Tibial nerve (tissue), 4 donors: Measurements from ENCODE around the gene SPATA46. TPM values are rescaled to one million over a fixed set of nuclear protein-coding genes. Genes with fewer than 3 reads are reported as not detected.

Source experiments
- DNase-seq, 2 donors: peaks; one replicate each; pipeline ENCODE4 v3.0.0-alpha.2; 2019; ENCODE audit warnings: low spot score in 2 of 2
- H3K27ac ChIP-seq, 4 donors: fragments of 200-600 bp; sonication (generic) in 3 of 4; one replicate each; pipeline ENCODE4 v1.5.1; 2017 to 2019; ENCODE audit warnings: mild to moderate bottlenecking in 1 of 4
- H3K27me3 ChIP-seq, 2 donors: fragments of 200-600 bp; sonication (generic) in 1 of 2; one replicate each; pipeline versions ENCODE4 v1.5.1 to v1.6.0; 2017 to 2019
- H3K36me3 ChIP-seq, 3 donors: fragments of 200-600 bp; sonication (generic); one replicate each; pipeline ENCODE4 v1.5.1; 2018 to 2019
- H3K4me1 ChIP-seq, 4 donors: fragments of 200-600 bp; sonication (generic) in 3 of 4; one replicate each; pipeline ENCODE4 v1.5.1; 2017 to 2019
- H3K4me3 ChIP-seq, 4 donors: fragments of 200-600 bp; sonication (generic) in 3 of 4; one replicate each; pipeline ENCODE4 v1.5.1; 2017 to 2019; ENCODE audit warnings: mild to moderate bottlenecking in 1 of 4, moderate library complexity in 1 of 4
- H3K9me3 ChIP-seq, 4 donors: fragments of 200-600 bp; sonication (generic) in 3 of 4; one replicate each; pipeline ENCODE4 v1.5.1; 2017 to 2019
- EP300 ChIP-seq, 2 donors: sonication (generic); formaldehyde crosslinking; IDR thresholded peaks; one replicate each; pipeline ENCODE4 v1.6.1; 2017; ENCODE audit warnings: antibody characterized with exemption in 2 of 2, mild to moderate bottlenecking in 1 of 2
- POLR2A ChIP-seq, 2 donors: fragments of 450-650 bp; IDR thresholded peaks; one replicate each; pipeline ENCODE4 v1.6.1; 2017; ENCODE audit warnings: antibody characterized with exemption in 2 of 2, mild to moderate bottlenecking in 2 of 2, moderate library complexity in 2 of 2
- WGBS, 2 donors: methylation state at CpG; one replicate each; pipeline ENCODE4 v1.1.5; 2018; 5-methylcytosine and 5-hydroxymethylcytosine counted together
- total RNA-seq, 4 donors: library from RNA; depleted of rRNA; stranded (reverse); fragments of >200 nt; gene quantifications; one replicate each; pipeline ENCODE4 v1.1.0, GENCODE V29; 2016
- TF ChIP-seq, protein P1 (sequence below), 5 experiments: fragments of 200-600 bp in 3 of 5; fragments of 450-650 bp in 2 of 5; sonication (generic) in 3 of 5; IDR thresholded peaks; one replicate each; pipeline ENCODE4 v1.5.1; 2016 to 2019; ENCODE audit warnings: antibody characterized with exemption in 5 of 5, mild to moderate bottlenecking in 3 of 5, moderate library complexity in 2 of 5

The SPATA46 gene
- total RNA-seq, 4 donors from 2014 or later, result not detected

DNA sequence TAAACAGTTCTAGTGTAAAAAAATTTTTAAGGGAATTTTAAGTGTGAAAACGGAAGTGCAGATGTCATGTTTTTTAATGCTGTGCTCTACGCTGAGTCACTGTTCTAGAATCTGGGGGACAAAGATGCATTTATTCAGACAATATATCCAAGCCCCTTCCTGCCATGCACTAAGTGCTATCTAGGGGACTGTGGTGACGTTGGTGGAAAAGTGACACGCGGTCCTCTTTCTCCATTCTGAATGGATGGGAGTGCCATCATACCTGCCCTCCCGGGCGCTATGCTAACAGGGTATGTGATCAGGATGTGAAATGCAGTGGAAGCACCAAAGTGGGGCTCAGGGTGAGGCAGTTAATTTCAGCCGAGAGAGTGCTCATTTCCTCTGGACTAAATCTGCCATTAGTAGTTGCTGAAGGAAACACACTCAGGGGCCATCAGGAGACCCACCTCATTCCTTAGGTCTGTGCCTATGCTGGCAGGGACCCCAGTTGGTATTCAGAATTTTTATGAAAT, 11.5 kb upstream of the SPATA46 start:
- H3K9me3 ChIP-seq, result no peaks in the 10 kb centered on the region
- H3K36me3 ChIP-seq, result peaks cover 0 to 13% (median 0%) of the 10 kb centered on the region in 3 donors
- peaks cover 0 to 28% (median 0%) of the 10 kb centered on the region in 4 donors for H3K4me1 ChIP-seq
- TF ChIP-seq, protein P1, sequence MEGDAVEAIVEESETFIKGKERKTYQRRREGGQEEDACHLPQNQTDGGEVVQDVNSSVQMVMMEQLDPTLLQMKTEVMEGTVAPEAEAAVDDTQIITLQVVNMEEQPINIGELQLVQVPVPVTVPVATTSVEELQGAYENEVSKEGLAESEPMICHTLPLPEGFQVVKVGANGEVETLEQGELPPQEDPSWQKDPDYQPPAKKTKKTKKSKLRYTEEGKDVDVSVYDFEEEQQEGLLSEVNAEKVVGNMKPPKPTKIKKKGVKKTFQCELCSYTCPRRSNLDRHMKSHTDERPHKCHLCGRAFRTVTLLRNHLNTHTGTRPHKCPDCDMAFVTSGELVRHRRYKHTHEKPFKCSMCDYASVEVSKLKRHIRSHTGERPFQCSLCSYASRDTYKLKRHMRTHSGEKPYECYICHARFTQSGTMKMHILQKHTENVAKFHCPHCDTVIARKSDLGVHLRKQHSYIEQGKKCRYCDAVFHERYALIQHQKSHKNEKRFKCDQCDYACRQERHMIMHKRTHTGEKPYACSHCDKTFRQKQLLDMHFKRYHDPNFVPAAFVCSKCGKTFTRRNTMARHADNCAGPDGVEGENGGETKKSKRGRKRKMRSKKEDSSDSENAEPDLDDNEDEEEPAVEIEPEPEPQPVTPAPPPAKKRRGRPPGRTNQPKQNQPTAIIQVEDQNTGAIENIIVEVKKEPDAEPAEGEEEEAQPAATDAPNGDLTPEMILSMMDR (IDR thresholded peaks at IDR 0.05), result no peak
- no peak for TF ChIP-seq POLR2A (IDR thresholded peaks at IDR 0.05)
- TF ChIP-seq EP300 (IDR thresholded peaks at IDR 0.05), result no peak
- DNase-seq, result no peak
- no peak overlapping the region for H3K27ac ChIP-seq
- no peaks in the 10 kb centered on the region for H3K27me3 ChIP-seq
- H3K4me3 ChIP-seq, result peak overlapping the region in 1 of 4 donors; percentile 2
- 53 to 67% methylated on average over 8 of the region's 8 CpGs for WGBS, 2 donors

DNA sequence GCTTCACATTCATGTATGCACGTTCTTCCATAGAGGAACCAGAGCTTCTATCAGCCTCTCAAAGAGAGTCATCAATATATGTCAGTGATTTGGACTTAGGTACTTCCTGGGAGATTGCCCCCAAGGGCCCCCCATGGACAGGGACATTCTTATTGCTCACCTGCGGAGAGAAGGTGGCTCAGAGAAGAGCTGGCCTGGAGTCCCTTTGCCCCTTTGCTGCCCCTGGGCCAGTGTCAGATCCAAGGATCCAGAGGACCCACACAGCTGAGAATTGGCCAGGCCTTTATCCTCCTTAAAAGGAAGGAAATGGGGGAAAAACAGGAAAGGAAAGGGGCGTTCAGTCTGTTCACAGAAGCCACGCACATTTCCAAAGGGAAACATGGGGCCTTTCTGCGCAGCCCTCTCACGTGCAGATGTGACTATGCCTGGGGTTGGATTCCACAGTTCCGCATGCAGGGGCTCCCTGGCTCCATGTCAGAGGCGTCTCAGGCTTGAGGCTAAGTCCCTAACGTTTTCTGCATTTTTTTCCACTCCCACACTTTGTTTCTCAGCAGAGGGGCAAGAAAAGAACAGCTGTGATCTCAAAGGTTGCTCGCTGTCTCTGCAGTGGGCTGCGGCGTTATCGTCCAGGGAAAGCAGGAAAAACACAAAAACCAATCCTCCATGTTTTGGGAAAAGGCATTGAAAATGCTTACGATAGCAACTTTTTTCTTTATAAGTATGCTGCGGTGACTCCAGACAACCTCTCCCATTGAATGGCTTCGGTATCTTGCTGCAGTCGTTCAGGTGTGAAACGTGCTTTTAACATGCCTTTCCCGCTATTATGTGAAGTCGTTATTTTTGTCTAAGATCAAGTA, 10.8 kb upstream of the SPATA46 start:
- no peak for DNase-seq
- Histone ChIP-seq H3K9me3 (no peaks in the 10 kb centered on the region), H3K27me3 (no peaks in the 10 kb centered on the region), H3K4me3 (peak overlapping the region in 1 of 4 donors; percentile 2), H3K36me3 (peaks cover 0 to 20% (median 0%) of the 10 kb centered on the region in 3 donors), H3K27ac (no peak overlapping the region), H3K4me1 (peaks cover 0 to 28% (median 0%) of the 10 kb centered on the region in 4 donors)
- TF ChIP-seq EP300 (IDR thresholded peaks at IDR 0.05), result no peak
- no peak for TF ChIP-seq POLR2A (IDR thresholded peaks at IDR 0.05)
- TF ChIP-seq, protein P1 (IDR thresholded peaks at IDR 0.05), result no peak
- 49 to 59% methylated on average over 20 of the region's 20 CpGs for WGBS, 2 donors

DNA sequence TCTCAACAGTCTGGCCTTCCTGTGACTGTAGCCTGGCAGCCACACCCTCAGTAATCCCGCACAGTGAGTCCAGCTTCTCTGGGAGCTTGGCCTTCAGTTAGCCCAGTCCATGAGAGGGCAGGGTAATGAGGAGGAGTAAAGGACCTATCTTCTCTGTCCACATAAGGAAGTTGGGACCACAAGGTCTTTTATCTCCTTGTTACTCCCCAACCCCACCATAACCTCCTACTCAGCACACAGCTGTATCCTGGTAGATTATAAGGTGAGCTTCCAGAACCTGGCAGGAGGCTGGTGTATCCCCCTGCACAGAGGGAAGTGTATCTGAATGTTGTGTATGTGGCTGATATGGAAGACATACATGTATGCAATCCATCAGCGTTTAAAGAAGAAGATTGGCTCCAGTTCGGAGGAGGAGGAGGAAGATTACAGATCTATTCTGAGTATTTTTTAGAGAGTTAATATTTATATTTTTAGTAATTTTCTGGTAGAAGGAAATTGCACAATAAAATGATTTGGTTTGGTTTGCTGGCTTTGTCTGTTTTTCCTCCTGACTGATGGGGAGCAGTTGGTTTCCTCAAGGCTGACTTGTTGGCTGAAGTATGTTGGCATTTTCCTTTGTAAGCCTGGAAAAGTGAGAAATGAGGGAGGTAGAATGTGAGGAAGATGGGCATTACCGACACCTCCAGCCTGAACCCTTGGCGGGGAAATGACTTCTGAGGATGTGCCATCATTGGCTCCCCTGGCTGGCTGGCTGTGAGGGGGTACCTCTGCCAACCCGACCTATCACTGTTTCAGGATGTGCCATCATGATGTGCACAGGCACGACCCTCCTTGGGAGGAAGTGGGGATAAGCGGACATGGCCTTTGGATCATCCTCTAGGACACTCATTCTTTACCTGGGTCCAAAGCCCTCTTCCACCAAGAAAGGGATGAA, 9.9 kb upstream of the SPATA46 start:
- TF ChIP-seq, protein P1 (IDR thresholded peaks at IDR 0.05), result no peak
- TF ChIP-seq EP300 (IDR thresholded peaks at IDR 0.05) (no peak), POLR2A (IDR thresholded peaks at IDR 0.05) (no peak)

DNA sequence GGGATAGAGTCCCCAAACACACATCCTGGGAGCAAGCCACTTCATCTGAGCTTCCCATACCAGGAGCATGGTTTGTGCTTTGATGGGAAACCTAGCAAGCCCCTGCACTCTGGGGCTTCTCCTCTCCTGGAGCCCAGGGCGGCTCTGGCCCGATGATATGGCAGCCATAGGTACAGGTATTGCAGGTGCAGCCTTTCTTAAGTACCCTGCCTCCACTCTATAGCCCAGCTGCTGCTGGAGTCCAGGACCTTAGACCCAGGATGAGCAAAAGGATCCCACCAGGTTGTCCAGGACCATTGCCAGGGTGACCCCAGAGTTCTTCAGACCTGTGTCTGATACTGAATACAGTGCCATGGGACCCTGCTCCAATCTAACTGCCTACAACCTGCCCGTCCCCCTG, 9.0 kb upstream of the SPATA46 start:
- no peak for TF ChIP-seq EP300 (IDR thresholded peaks at IDR 0.05)
- no peak for TF ChIP-seq POLR2A (IDR thresholded peaks at IDR 0.05)
- TF ChIP-seq, protein P1 (IDR thresholded peaks at IDR 0.05), result no peak
- no peaks in the 10 kb centered on the region for H3K27me3 ChIP-seq
- no peak overlapping the region for H3K27ac ChIP-seq
- H3K36me3 ChIP-seq, result peaks cover 0 to 27% (median 0%) of the 10 kb centered on the region in 3 donors
- no peaks in the 10 kb centered on the region for H3K9me3 ChIP-seq
- peaks cover 0 to 22% (median 0%) of the 10 kb centered on the region in 4 donors for H3K4me1 ChIP-seq
- 100% methylated on average over 3 of the region's 3 CpGs; no CpG with 5 or more reads in 1 of the 2 donors for WGBS, 2 donors
- no peak for DNase-seq
- H3K4me3 ChIP-seq, result no peak overlapping the region

More for the DNA sequence above, 9.9 kb upstream of the SPATA46 start:
- Histone ChIP-seq H3K36me3 (peaks cover 0 to 27% (median 0%) of the 10 kb centered on the region in 3 donors), H3K9me3 (no peaks in the 10 kb centered on the region), H3K4me1 (peaks cover 0 to 24% (median 0%) of the 10 kb centered on the region in 4 donors), H3K4me3 (no peak overlapping the region), H3K27me3 (no peaks in the 10 kb centered on the region), H3K27ac (no peak overlapping the region)
- 81 to 88% methylated on average over 8 of the region's 8 CpGs for WGBS, 2 donors
- no peak for DNase-seq
